ENCODE results near the gene CMIP.

Gene CMIP

DNA sequence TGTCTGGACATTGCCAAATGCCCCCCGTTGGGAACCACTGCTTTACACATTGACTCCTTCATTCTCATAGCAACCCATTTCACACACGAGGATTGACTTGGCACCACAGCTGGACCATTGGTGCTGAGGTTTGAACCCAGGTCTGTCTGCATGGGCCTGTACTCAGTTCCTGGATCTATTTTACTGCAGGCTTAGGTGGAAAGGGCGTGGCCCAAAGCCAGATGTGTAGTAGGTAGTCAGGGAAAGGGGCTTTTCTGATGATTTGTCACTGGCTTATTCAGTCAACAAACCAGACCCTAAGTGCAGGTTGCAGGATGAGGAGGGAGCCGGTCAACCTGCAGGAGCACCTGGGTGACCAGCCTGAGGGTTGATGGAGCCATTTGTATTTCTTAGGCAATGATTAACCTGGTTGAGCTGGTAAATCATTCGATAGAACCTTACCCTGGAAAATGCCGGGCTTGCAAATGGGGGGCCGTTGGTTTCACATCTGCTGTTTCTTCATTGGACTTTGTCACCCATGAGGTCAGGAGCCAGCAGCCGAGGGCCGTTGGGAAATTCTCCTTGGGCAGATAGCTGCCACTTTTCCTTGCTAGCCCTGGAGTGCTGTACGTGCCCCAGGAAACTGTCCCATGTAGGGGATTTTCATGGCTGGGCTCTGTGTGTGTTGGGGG is 104.4 kb downstream of the CMIP start:
- Histone ChIP-seq H3K4me3 (ENCODE audit: insufficient read depth, low read depth, low read length, poor library complexity, severe bottlenecking) (no peak overlapping the region), H3K27ac (ENCODE audit: insufficient read depth, low read length, poor library complexity, severe bottlenecking) (no peak overlapping the region), H3K36me3 (ENCODE audit: control insufficient read depth, insufficient read depth, low read length) (no peaks in the 10 kb centered on the region), H3K4me1 (ENCODE audit: control insufficient read depth, insufficient read depth, low read length, poor library complexity, severe bottlenecking) (no peaks in the 10 kb centered on the region), H3K9me3 (ENCODE audit: control insufficient read depth, low read length) (no peaks in the 10 kb centered on the region), H3K27me3 (replicated peaks; ENCODE audit: control insufficient read depth, insufficient read depth, low read length, poor library complexity, severe bottlenecking) (no peaks in the 10 kb centered on the region)
- DNase-seq = no peak

DNA sequence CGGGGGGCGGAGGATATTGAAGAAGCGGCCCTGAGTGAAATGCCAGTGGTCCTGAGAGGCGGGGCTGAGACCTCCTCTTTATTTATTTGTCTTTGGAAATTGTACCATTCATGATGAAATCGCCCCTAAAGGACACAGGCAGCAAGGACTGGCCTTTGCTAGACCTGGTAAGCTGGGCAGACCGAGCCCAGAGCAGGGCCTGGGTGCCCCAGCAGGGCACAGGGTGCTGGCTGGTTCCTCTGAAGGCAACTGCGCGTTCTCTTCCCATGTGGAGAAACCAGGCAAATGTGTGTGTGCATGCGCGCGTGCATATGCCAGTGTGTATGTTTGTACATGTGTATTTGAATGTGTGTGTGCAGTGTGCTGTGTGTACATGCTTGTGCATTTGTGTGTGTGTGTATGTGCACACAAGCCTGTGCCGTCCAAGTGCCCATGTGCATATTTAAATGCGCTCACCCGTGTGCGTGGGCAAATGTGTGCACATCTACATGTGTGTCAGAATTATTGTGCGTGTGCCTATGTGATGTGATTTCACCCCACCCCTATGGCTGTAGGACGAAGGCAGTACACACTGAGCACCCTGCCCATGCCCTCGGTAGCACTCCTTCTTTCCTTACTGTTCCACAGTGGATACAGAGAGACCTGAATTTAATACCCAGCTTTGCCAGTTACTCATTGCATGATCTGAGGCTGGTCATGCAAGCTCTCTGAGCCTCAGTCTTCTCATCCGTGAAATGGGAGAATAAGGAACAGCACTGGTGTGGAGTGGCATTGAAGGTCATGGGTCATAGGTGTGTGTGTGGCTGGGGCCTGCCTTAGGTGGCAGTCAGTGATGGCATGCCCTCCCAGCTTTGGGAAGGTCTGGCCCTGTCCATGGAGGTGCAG is 105.2 kb downstream of the CMIP start:
- Histone ChIP-seq H3K27me3 (replicated peaks; ENCODE audit: control insufficient read depth, insufficient read depth, low read length, poor library complexity, severe bottlenecking) (no peaks in the 10 kb centered on the region), H3K4me3 (ENCODE audit: insufficient read depth, low read depth, low read length, poor library complexity, severe bottlenecking) (no peak overlapping the region), H3K4me1 (ENCODE audit: control insufficient read depth, insufficient read depth, low read length, poor library complexity, severe bottlenecking) (no peaks in the 10 kb centered on the region), H3K36me3 (ENCODE audit: control insufficient read depth, insufficient read depth, low read length) (no peaks in the 10 kb centered on the region), H3K27ac (ENCODE audit: insufficient read depth, low read length, poor library complexity, severe bottlenecking) (no peak overlapping the region), H3K9me3 (ENCODE audit: control insufficient read depth, low read length) (no peaks in the 10 kb centered on the region)
- DNase-seq = no peak

DNA sequence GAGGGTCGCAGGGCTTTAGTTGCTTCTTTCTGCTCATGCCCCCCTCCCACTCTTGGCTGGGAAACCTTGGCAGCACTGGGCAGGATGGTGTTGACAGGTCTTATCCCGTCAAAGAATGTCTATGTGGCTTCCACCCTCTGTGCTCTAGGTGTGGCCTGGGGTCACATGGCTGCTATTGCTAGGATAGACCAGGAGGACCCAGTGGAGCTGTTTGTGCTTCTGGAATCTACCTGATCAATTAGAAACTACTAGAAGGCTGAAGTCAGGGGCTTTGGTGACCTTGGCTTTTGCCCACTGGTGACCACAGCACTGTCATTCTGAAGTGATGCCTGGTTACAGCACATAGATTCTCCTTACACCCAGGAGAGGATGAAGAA is 105.8 kb downstream of the CMIP start:
- no peaks in the 10 kb centered on the region for H3K4me1 ChIP-seq (ENCODE audit: control insufficient read depth, insufficient read depth, low read length, poor library complexity, severe bottlenecking)

DNA sequence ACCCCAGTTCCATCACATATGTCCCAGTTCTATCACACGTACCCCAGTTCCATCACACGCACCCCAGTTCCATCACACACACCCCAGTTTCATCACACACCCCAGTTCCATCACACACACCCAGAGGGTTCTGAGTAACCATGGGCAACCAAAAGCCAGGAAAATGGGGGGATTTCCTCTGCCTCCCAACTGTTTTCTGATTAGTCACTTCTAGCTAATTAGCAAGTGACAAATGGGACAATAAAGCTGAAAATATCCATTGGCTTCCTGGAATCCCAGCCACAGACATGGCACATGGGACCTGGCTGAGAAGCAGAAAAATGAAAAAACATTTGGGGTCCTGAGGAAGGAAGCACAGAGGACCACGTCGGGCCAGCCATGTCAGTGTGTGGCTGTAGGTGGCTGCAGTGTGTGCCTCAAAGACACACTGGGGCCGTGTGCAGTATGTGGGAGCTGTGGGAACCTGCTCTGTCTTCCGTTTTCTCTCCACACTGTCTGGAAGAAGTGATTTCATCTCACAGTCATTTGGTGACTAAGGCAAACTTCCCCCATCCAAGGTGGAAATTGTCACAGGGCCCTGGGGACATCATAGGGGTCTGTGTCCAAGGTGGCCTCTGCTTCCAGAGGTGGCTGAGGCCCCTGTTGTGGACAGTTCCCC is 106.7 kb downstream of the CMIP start:
- no peaks in the 10 kb centered on the region for H3K9me3 ChIP-seq (ENCODE audit: control insufficient read depth, low read length)
- no peaks in the 10 kb centered on the region for H3K4me1 ChIP-seq (ENCODE audit: control insufficient read depth, insufficient read depth, low read length, poor library complexity, severe bottlenecking)
- no peaks in the 10 kb centered on the region for H3K36me3 ChIP-seq (ENCODE audit: control insufficient read depth, insufficient read depth, low read length)
- DNase-seq = no peak
- H3K27me3 ChIP-seq (replicated peaks; ENCODE audit: control insufficient read depth, insufficient read depth, low read length, poor library complexity, severe bottlenecking) = no peaks in the 10 kb centered on the region
- no peak overlapping the region for H3K4me3 ChIP-seq (ENCODE audit: insufficient read depth, low read depth, low read length, poor library complexity, severe bottlenecking)
- no peak overlapping the region for H3K27ac ChIP-seq (ENCODE audit: insufficient read depth, low read length, poor library complexity, severe bottlenecking)

More for the DNA sequence above, 105.8 kb downstream of the CMIP start:
- Histone ChIP-seq H3K9me3 (ENCODE audit: control insufficient read depth, low read length) (no peaks in the 10 kb centered on the region), H3K4me3 (ENCODE audit: insufficient read depth, low read depth, low read length, poor library complexity, severe bottlenecking) (no peak overlapping the region), H3K27me3 (replicated peaks; ENCODE audit: control insufficient read depth, insufficient read depth, low read length, poor library complexity, severe bottlenecking) (no peaks in the 10 kb centered on the region), H3K36me3 (ENCODE audit: control insufficient read depth, insufficient read depth, low read length) (no peaks in the 10 kb centered on the region), H3K27ac (ENCODE audit: insufficient read depth, low read length, poor library complexity, severe bottlenecking) (no peak overlapping the region)
- no peak for DNase-seq

DNA sequence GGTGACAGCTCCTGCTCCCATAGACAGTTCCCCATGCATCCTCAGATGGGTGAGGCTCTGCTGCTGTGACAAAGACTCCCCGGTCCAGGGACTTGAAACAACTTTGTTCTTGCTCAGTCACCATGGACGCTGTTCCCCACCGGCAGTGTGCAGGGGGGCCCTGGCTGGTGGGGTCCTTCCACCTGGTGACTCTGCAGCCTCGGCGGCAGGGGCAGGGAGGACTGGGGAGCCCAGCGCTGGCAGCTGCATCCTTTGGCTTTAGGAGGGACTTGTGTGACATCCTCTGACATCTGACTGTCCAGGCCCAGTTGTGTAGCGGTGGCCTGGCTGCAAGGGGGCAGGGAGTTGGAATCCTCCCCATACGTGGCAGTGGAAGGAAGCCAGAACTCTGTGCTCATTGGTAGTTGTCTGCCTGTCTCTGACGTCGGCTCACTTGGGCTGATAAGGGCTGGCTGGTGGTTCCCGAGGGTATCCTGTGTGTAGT is 107.3 kb downstream of the CMIP start:
- Histone ChIP-seq H3K27ac (ENCODE audit: insufficient read depth, low read length, poor library complexity, severe bottlenecking) (no peak overlapping the region), H3K27me3 (replicated peaks; ENCODE audit: control insufficient read depth, insufficient read depth, low read length, poor library complexity, severe bottlenecking) (no peaks in the 10 kb centered on the region), H3K4me1 (ENCODE audit: control insufficient read depth, insufficient read depth, low read length, poor library complexity, severe bottlenecking) (no peaks in the 10 kb centered on the region), H3K9me3 (ENCODE audit: control insufficient read depth, low read length) (no peaks in the 10 kb centered on the region), H3K4me3 (ENCODE audit: insufficient read depth, low read depth, low read length, poor library complexity, severe bottlenecking) (no peak overlapping the region), H3K36me3 (ENCODE audit: control insufficient read depth, insufficient read depth, low read length) (no peaks in the 10 kb centered on the region)
- no peak for DNase-seq

DNA sequence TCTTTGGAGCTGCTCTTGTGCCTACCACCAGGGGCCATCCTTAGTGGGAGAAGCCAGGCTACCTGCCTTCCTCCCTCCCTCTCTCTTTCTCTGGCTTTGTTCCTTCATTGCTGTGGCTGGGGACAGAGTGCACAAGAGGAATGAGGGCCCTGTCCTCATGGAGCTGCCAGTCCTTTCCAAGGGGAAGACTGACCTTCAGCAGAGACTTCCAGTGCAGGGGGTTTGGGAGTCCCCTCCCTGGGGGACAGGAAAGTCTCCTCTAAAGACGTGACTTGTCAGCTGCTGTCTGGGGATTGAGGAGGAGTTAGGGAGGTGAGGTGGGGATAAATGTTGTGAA is 108.1 kb downstream of the CMIP start:
- H3K27ac ChIP-seq (ENCODE audit: insufficient read depth, low read length, poor library complexity, severe bottlenecking) = no peak overlapping the region
- no peaks in the 10 kb centered on the region for H3K27me3 ChIP-seq (replicated peaks; ENCODE audit: control insufficient read depth, insufficient read depth, low read length, poor library complexity, severe bottlenecking)
- H3K9me3 ChIP-seq (ENCODE audit: control insufficient read depth, low read length) = no peaks in the 10 kb centered on the region
- DNase-seq = no peak
- H3K4me1 ChIP-seq (ENCODE audit: control insufficient read depth, insufficient read depth, low read length, poor library complexity, severe bottlenecking) = no peaks in the 10 kb centered on the region
- H3K36me3 ChIP-seq (ENCODE audit: control insufficient read depth, insufficient read depth, low read length) = no peaks in the 10 kb centered on the region
- H3K4me3 ChIP-seq (ENCODE audit: insufficient read depth, low read depth, low read length, poor library complexity, severe bottlenecking) = no peak overlapping the region

DNA sequence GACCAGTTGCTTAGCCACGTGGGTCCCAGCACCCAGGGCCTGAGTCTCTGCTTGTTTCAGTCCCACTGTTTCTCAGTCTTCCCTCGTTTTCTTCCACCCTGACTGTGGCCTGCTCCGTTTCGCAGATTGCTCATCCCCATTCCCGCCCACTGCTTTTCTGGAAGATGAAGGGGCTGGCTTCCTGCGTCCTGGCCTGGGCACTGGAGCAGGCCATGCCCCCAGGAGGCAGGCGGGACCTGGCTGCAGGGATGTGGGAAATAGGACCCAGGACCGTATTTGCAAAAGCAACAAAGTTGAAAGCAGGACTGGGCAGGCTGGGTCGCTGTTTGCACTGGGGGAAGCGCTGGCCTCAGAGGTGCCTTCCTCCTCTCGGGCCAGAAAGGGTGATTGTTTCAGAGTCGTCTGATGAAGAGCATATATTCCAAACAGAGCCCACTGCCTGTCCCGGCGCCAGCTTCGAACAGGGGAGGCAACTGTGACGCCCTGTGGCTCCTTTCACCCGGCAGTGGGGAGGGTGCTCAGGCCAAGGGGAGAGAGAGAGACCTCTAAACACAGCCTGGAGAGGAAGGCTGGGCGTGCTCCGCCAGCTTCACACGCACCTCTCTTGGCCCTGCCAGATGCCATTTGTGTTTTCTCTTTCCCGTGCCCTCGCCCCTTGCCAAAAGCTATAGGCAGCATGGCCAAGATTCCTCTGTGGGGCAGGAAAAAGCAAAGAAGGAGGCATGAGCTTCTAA is 108.6 kb downstream of the CMIP start:
- H3K4me1 ChIP-seq (ENCODE audit: control insufficient read depth, insufficient read depth, low read length, poor library complexity, severe bottlenecking) = no peaks in the 10 kb centered on the region
- no peaks in the 10 kb centered on the region for H3K36me3 ChIP-seq (ENCODE audit: control insufficient read depth, insufficient read depth, low read length)
- no peaks in the 10 kb centered on the region for H3K27me3 ChIP-seq (replicated peaks; ENCODE audit: control insufficient read depth, insufficient read depth, low read length, poor library complexity, severe bottlenecking)
- H3K4me3 ChIP-seq (ENCODE audit: insufficient read depth, low read depth, low read length, poor library complexity, severe bottlenecking) = no peak overlapping the region
- no peak for DNase-seq
- H3K9me3 ChIP-seq (ENCODE audit: control insufficient read depth, low read length) = no peaks in the 10 kb centered on the region
- no peak overlapping the region for H3K27ac ChIP-seq (ENCODE audit: insufficient read depth, low read length, poor library complexity, severe bottlenecking)

DNA sequence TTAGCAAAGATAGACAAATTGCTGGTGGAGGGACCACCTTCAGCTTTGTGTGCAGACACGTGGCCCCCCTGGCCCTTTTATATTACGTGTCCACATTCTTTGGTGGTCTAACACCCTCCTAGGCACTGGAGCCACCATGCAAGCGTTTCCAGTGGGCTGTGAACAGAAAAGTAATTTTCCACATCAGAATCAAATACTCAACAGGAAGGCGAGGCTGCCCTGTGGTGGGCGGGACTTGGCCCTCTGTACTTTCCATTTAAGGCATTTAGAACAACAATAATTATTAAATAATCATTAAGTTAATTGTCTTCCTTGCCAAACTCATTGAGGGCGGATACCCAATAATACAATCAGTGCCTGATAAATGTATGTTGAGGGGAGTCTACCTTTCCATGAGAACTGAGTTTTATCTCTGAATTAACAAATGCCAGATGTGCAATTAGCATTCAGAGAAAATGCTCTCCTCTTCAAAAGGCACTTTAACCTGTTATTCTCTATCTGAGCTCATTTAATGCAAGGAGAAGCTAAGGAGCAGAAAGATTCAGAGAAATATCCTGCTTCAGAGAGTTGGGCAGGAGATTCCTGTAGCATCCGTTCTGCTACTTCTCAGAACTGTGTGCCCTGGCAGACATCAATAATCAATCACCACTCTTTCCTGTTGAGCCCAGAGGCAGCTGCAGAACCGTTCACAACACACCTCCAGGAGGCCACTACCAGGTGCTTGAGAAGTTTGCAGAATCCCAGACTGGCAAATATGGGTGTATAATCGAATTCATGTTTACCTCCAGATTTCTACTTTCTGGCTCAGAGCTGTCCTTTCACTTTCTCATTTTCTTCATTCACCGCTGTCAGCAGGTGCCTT is 109.4 kb downstream of the CMIP start:
- Histone ChIP-seq H3K4me3 (ENCODE audit: insufficient read depth, low read depth, low read length, poor library complexity, severe bottlenecking) (no peak overlapping the region), H3K9me3 (ENCODE audit: control insufficient read depth, low read length) (no peaks in the 10 kb centered on the region), H3K27ac (ENCODE audit: insufficient read depth, low read length, poor library complexity, severe bottlenecking) (no peak overlapping the region), H3K27me3 (replicated peaks; ENCODE audit: control insufficient read depth, insufficient read depth, low read length, poor library complexity, severe bottlenecking) (no peaks in the 10 kb centered on the region), H3K4me1 (ENCODE audit: control insufficient read depth, insufficient read depth, low read length, poor library complexity, severe bottlenecking) (no peaks in the 10 kb centered on the region), H3K36me3 (ENCODE audit: control insufficient read depth, insufficient read depth, low read length) (no peaks in the 10 kb centered on the region)
- DNase-seq = no peak

DNA sequence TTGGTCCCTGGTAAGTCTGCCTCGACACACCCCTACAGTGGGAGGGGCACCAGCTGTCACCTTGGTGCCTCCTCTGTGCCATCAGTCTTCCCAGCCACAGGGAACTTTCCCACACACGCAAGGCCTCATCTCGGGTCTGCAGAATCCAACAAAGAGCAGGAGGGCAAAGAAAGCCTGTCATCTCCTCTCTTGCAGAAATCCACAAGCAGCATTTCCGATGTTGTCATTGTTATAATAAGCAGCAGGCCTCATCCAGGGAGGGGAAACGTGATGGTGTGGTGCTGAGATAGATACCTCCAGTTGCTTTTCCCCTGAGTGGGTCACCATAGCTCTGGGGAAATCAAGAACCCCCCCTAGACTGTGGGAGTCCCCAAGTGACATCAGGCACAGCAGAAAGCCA is 110.4 kb downstream of the CMIP start:
- H3K4me3 ChIP-seq (ENCODE audit: insufficient read depth, low read depth, low read length, poor library complexity, severe bottlenecking) = no peak overlapping the region
- no peaks in the 10 kb centered on the region for H3K36me3 ChIP-seq (ENCODE audit: control insufficient read depth, insufficient read depth, low read length)
- H3K4me1 ChIP-seq (ENCODE audit: control insufficient read depth, insufficient read depth, low read length, poor library complexity, severe bottlenecking) = no peaks in the 10 kb centered on the region
- no peaks in the 10 kb centered on the region for H3K27me3 ChIP-seq (replicated peaks; ENCODE audit: control insufficient read depth, insufficient read depth, low read length, poor library complexity, severe bottlenecking)
- no peak overlapping the region for H3K27ac ChIP-seq (ENCODE audit: insufficient read depth, low read length, poor library complexity, severe bottlenecking)
- H3K9me3 ChIP-seq (ENCODE audit: control insufficient read depth, low read length) = no peaks in the 10 kb centered on the region
- DNase-seq = no peak

Measured in effector memory CD4-positive, alpha-beta T cell (primary cell).